Mammary epithelial cell (primary cell): ENCODE results near the gene NLRP14.

Experiments
- EZH2 ChIP-seq: IDR thresholded peaks from 2 replicates; pipeline ENCODE4 v1.6.1; 2012; ENCODE audit warnings: low read length, inconsistent platforms, borderline replicate concordance
- TF ChIP-seq, protein P1 (sequence below), 2 donors: IDR thresholded peaks in 1 of 2; conservative IDR thresholded peaks in 1 of 2; 2 replicates each; pipeline ENCODE4 v1.5.1; 2011 to 2012; ENCODE audit warnings: inconsistent platforms in 2 of 2, low read length in 2 of 2, mild to moderate bottlenecking in 2 of 2, control low read depth in 1 of 2, low read depth in 1 of 2; ENCODE audit not compliant: insufficient read depth in 1 of 2; ENCODE audit errors: extremely low read depth in 1 of 2

GRCh38 chr11:7034019-7034418 is 13.7 kb downstream of the NLRP14 start:
- TF ChIP-seq, protein P1, sequence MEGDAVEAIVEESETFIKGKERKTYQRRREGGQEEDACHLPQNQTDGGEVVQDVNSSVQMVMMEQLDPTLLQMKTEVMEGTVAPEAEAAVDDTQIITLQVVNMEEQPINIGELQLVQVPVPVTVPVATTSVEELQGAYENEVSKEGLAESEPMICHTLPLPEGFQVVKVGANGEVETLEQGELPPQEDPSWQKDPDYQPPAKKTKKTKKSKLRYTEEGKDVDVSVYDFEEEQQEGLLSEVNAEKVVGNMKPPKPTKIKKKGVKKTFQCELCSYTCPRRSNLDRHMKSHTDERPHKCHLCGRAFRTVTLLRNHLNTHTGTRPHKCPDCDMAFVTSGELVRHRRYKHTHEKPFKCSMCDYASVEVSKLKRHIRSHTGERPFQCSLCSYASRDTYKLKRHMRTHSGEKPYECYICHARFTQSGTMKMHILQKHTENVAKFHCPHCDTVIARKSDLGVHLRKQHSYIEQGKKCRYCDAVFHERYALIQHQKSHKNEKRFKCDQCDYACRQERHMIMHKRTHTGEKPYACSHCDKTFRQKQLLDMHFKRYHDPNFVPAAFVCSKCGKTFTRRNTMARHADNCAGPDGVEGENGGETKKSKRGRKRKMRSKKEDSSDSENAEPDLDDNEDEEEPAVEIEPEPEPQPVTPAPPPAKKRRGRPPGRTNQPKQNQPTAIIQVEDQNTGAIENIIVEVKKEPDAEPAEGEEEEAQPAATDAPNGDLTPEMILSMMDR (conservative IDR thresholded peaks at IDR 0.05 in 1 of 2, IDR thresholded peaks at IDR 0.05 in 1 of 2; ENCODE audit: extremely low read depth in 1 of 2, insufficient read depth in 1 of 2, low read depth in 1 of 2, low read length in 2 of 2), result no peak
- TF ChIP-seq EZH2, result no peak
